ENCODE data around the gene ALG2. TPM values are rescaled to one million over a fixed set of nuclear protein-coding genes. Genes with fewer than 3 reads are reported as not detected.

The ALG2 gene
- total and polyA plus RNA-seq, 2 of the 13 experiments (the other 11 are each of a cell fraction or from before 2014, with no cell fraction given): 46.2 to 49.0 TPM

GRCh38 chr9:99221621-99222415 lies at the start of gene ALG2, which contains the start of gene SEC61B (continued):
- TF ChIP-seq HNRNPUL1 (IDR thresholded peaks at IDR 0.05; ENCODE audit: low read depth, low read length): 0 out of 2 replicates have a peak, but pooled peaks have one; percentile 40
- peak; percentile 96 for TF ChIP-seq POLR2A (IDR thresholded peaks at IDR 0.05; ENCODE audit: insufficient read depth in 1 of 2, low read depth in 2 of 2, low read length in 2 of 2)
- no peak for TF ChIP-seq ZNF878 (CRISPR knock-in tag; IDR thresholded peaks at IDR 0.05)
- peak; percentile 72; the same call in 1 of the 2 replicates for TF ChIP-seq ZNF350 (CRISPR knock-in tag; IDR thresholded peaks at IDR 0.05; ENCODE audit: borderline replicate concordance, low read depth)
- TF ChIP-seq NR0B2 (CRISPR knock-in tag; IDR thresholded peaks at IDR 0.05): peak; percentile 86
- peak; percentile 66 for TF ChIP-seq POGZ (CRISPR knock-in tag; IDR thresholded peaks at IDR 0.05)
- 0 out of 2 replicates have a peak, but pooled peaks have one; percentile 57 for TF ChIP-seq HOXA5 (CRISPR knock-in tag; IDR thresholded peaks at IDR 0.05)
- peak; percentile 44; the same call in 1 of the 2 replicates for TF ChIP-seq TMF1 (CRISPR knock-in tag; IDR thresholded peaks at IDR 0.05; ENCODE audit: low read depth)
- TF ChIP-seq, protein P1, sequence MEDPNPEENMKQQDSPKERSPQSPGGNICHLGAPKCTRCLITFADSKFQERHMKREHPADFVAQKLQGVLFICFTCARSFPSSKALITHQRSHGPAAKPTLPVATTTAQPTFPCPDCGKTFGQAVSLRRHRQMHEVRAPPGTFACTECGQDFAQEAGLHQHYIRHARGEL (CRISPR knock-in tag; IDR thresholded peaks at IDR 0.05): 0 out of 2 replicates have a peak, but pooled peaks have one; percentile 80
- TF ChIP-seq ZBTB7A (CRISPR knock-in tag; IDR thresholded peaks at IDR 0.05): no peak
- TF ChIP-seq HOXA3 (CRISPR knock-in tag; IDR thresholded peaks at IDR 0.05): peak; percentile 40; the same call in 1 of the 2 replicates
- peak; percentile 13 for TF ChIP-seq XRCC5 (optimal IDR thresholded peaks at IDR 0.05; ENCODE audit: low read length)
- no peak; the same call in 1 of the 2 replicates for TF ChIP-seq JDP2 (CRISPR knock-in tag; IDR thresholded peaks at IDR 0.05; ENCODE audit: borderline replicate concordance)
- 0 out of 2 replicates have a peak, but pooled peaks have one; percentile 14 for TF ChIP-seq TGIF2 (CRISPR knock-in tag; IDR thresholded peaks at IDR 0.05)
- peak; percentile 78 for TF ChIP-seq KMT2B (CRISPR knock-in tag; IDR thresholded peaks at IDR 0.05)
- TF ChIP-seq ZC3H4 (CRISPR knock-in tag; IDR thresholded peaks at IDR 0.05; ENCODE audit: borderline replicate concordance): 0 out of 2 replicates have a peak, but pooled peaks have one; percentile 36
- TF ChIP-seq ZNF703 (CRISPR knock-in tag; IDR thresholded peaks at IDR 0.05; ENCODE audit: borderline replicate concordance): peak; percentile 40; the same call in 1 of the 2 replicates
- TF ChIP-seq ZNF142 (CRISPR knock-in tag; IDR thresholded peaks at IDR 0.05): no peak
- TF ChIP-seq, protein P2, sequence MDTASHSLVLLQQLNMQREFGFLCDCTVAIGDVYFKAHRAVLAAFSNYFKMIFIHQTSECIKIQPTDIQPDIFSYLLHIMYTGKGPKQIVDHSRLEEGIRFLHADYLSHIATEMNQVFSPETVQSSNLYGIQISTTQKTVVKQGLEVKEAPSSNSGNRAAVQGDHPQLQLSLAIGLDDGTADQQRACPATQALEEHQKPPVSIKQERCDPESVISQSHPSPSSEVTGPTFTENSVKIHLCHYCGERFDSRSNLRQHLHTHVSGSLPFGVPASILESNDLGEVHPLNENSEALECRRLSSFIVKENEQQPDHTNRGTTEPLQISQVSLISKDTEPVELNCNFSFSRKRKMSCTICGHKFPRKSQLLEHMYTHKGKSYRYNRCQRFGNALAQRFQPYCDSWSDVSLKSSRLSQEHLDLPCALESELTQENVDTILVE (CRISPR knock-in tag; IDR thresholded peaks at IDR 0.05): peak; percentile 38; the same call in 1 of the 2 replicates
- TF ChIP-seq TFDP2 (CRISPR knock-in tag; IDR thresholded peaks at IDR 0.05): peak; percentile 33; the same call in 1 of the 2 replicates
- TF ChIP-seq SMAD9 (CRISPR knock-in tag; IDR thresholded peaks at IDR 0.05): no peak

All from HepG2 (cell line).